Measurements from ENCODE around the gene MANSC4. TPM values are rescaled to one million over a fixed set of nuclear protein-coding genes. Genes with fewer than 3 reads are reported as not detected.
A peak's percentile ranks its signal among the peaks of the same experiment; 100 is the strongest.

MANSC4 gene
- not detected for total RNA-seq
- not detected for polyA plus RNA-seq

GRCh38 chr12:27779920-27780611 is at the start of gene MANSC4, which contains the start of gene KLHL42:
TSS of gene MANSC4 (minus strand) at chr12:27780236. CDS start at chr12:27771276, 8,960 bp downstream.
TSS of gene KLHL42 (plus strand) at chr12:27780233. CDS start at chr12:27780331, 98 bp downstream.
- under 1% methylated on average over 92 of the region's 92 CpGs for WGBS
- H3K36me3 ChIP-seq (ENCODE audit: control insufficient read depth in 4 of 4, insufficient read depth in 3 of 4, low read depth in 1 of 4, low read length in 3 of 4), result no peaks in the 10 kb centered on the region

GRCh38 chr12:27828196-27828595 is 48.2 kb upstream of the MANSC4 start:
- H3K36me3 ChIP-seq (ENCODE audit: control insufficient read depth in 4 of 4, insufficient read depth in 3 of 4, low read depth in 1 of 4, low read length in 3 of 4), result no peaks in the 10 kb centered on the region

More at GRCh38 chr12:27779920-27780611, at the start of gene MANSC4, which contains the start of gene KLHL42:
- no peaks in the 10 kb centered on the region for H3K27me3 ChIP-seq (ENCODE audit: control insufficient read depth in 4 of 4, insufficient read depth in 4 of 4, low read length in 3 of 4)
- peaks cover 9 to 14% (median 11%) of the 10 kb centered on the region in 4 donors for H3K4me1 ChIP-seq (ENCODE audit: control insufficient read depth in 4 of 4, insufficient read depth in 4 of 4, low read length in 3 of 4)
- peak within 1 kb of the TSS; percentile 59 to 76 for H3K27ac ChIP-seq (ENCODE audit: low read depth in 1 of 2, low read length in 2 of 2)
- peak; percentile 66 for DNase-seq (ENCODE audit: low spot score)
- TF ChIP-seq, protein P1, sequence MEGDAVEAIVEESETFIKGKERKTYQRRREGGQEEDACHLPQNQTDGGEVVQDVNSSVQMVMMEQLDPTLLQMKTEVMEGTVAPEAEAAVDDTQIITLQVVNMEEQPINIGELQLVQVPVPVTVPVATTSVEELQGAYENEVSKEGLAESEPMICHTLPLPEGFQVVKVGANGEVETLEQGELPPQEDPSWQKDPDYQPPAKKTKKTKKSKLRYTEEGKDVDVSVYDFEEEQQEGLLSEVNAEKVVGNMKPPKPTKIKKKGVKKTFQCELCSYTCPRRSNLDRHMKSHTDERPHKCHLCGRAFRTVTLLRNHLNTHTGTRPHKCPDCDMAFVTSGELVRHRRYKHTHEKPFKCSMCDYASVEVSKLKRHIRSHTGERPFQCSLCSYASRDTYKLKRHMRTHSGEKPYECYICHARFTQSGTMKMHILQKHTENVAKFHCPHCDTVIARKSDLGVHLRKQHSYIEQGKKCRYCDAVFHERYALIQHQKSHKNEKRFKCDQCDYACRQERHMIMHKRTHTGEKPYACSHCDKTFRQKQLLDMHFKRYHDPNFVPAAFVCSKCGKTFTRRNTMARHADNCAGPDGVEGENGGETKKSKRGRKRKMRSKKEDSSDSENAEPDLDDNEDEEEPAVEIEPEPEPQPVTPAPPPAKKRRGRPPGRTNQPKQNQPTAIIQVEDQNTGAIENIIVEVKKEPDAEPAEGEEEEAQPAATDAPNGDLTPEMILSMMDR (IDR thresholded peaks at IDR 0.05; ENCODE audit: low read depth, low read length, missing input control), result peak; percentile 1
- TF ChIP-seq ATF3 (IDR thresholded peaks at IDR 0.05) (no peak), TAF1 (conservative IDR thresholded peaks at IDR 0.05) (no peak)
- peak within 1 kb of the TSS; percentile 27 to 29 for H3K9ac ChIP-seq (ENCODE audit: low read depth in 1 of 2, low read length in 2 of 2)
- H3K4me3 ChIP-seq (ENCODE audit: low read depth in 1 of 3, low read length in 3 of 3), result peak within 1 kb of the TSS; percentile 61 to 98 (median 81)
- no peaks in the 10 kb centered on the region for H3K9me3 ChIP-seq (ENCODE audit: control insufficient read depth in 4 of 4, low read length in 3 of 4)

More at GRCh38 chr12:27828196-27828595, 48.2 kb upstream of the MANSC4 start:
- Histone ChIP-seq H3K9me3 (ENCODE audit: control insufficient read depth in 4 of 4, low read length in 3 of 4) (no peaks in the 10 kb centered on the region), H3K27ac (ENCODE audit: low read depth in 1 of 2, low read length in 2 of 2) (no peak overlapping the region), H3K9ac (ENCODE audit: low read depth in 1 of 2, low read length in 2 of 2) (no peak overlapping the region), H3K4me3 (ENCODE audit: low read depth in 1 of 3, low read length in 3 of 3) (no peak overlapping the region), H3K4me1 (ENCODE audit: control insufficient read depth in 4 of 4, insufficient read depth in 4 of 4, low read length in 3 of 4) (no peaks in the 10 kb centered on the region), H3K27me3 (ENCODE audit: control insufficient read depth in 4 of 4, insufficient read depth in 4 of 4, low read length in 3 of 4) (no peaks in the 10 kb centered on the region)
- TF ChIP-seq NR2F2 (IDR thresholded peaks at IDR 0.05) (no peak), FOXA2 (IDR thresholded peaks at IDR 0.05) (no peak), FOXA1 (IDR thresholded peaks at IDR 0.05) (no peak), HNF4G (IDR thresholded peaks at IDR 0.05) (no peak), YY1 (IDR thresholded peaks at IDR 0.05) (no peak), ZBTB33 (IDR thresholded peaks at IDR 0.05) (no peak), EGR1 (IDR thresholded peaks at IDR 0.05; ENCODE audit: low read depth in 2 of 2) (no peak), ATF3 (IDR thresholded peaks at IDR 0.05) (no peak), RAD21 (IDR thresholded peaks at IDR 0.05) (no peak), REST (IDR thresholded peaks at IDR 0.05) (no peak), SP1 (IDR thresholded peaks at IDR 0.05) (no peak), RXRA (IDR thresholded peaks at IDR 0.05) (no peak)
- TF ChIP-seq, protein P1 (IDR thresholded peaks at IDR 0.05; ENCODE audit: low read depth, low read length, missing input control), result no peak
- DNase-seq (ENCODE audit: low spot score), result no peak
- WGBS, result 97% methylated on average over 3 of the region's 3 CpGs
